ENCODE measurements around the gene TRABD. TPM values are rescaled to one million over a fixed set of nuclear protein-coding genes. Genes with fewer than 3 reads are reported as not detected.

TRABD gene
- total RNA-seq, 4 donors from 2014 or later: 18.3 to 31.0 (median 22.3) TPM

DNA sequence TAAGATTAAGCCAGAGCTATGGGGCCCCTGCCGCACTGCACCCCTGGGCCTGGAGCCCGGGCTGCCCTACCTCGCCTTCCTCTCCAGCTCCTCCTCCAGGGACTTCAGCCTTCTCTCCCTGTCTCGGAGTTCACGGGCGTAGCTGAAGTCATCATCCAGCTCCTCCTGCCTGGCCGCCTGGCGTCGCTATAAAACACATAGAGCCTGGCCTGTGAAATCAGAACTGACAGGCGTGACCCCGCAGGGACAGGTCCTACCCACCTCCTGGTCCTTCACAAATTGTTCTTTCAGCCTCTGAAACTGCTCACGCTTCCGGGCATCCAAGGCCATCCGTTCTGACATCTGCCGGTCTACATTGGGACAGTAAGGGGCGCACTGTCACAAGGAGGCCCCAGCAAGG is 38.4 kb downstream of the TRABD start:
- no peaks in the 10 kb centered on the region for H3K27me3 ChIP-seq
- H3K9me3 ChIP-seq: no peaks in the 10 kb centered on the region
- TF ChIP-seq POLR2AphosphoS5 (IDR thresholded peaks at IDR 0.05): no peak
- TF ChIP-seq EP300 (IDR thresholded peaks at IDR 0.05): no peak
- TF ChIP-seq, protein P1, sequence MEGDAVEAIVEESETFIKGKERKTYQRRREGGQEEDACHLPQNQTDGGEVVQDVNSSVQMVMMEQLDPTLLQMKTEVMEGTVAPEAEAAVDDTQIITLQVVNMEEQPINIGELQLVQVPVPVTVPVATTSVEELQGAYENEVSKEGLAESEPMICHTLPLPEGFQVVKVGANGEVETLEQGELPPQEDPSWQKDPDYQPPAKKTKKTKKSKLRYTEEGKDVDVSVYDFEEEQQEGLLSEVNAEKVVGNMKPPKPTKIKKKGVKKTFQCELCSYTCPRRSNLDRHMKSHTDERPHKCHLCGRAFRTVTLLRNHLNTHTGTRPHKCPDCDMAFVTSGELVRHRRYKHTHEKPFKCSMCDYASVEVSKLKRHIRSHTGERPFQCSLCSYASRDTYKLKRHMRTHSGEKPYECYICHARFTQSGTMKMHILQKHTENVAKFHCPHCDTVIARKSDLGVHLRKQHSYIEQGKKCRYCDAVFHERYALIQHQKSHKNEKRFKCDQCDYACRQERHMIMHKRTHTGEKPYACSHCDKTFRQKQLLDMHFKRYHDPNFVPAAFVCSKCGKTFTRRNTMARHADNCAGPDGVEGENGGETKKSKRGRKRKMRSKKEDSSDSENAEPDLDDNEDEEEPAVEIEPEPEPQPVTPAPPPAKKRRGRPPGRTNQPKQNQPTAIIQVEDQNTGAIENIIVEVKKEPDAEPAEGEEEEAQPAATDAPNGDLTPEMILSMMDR (IDR thresholded peaks at IDR 0.05): no peak
- no peak for TF ChIP-seq POLR2A (IDR thresholded peaks at IDR 0.05; ENCODE audit: low read depth)
- no peak overlapping the region for H3K4me3 ChIP-seq
- peaks cover 6 to 11% (median 10%) of the 10 kb centered on the region in 4 donors for H3K4me1 ChIP-seq
- intact Hi-C loops (cut with DNase I): no loop called here
- peaks cover 45 to 99% (median 97%) of the 10 kb centered on the region in 4 donors for H3K36me3 ChIP-seq
- H3K27ac ChIP-seq (replicated peaks in 1 of 4): no peak overlapping the region
- 91% methylated on average over 16 of the region's 16 CpGs for WGBS
- DNase-seq (ENCODE audit: extremely low spot score): no peak

DNA sequence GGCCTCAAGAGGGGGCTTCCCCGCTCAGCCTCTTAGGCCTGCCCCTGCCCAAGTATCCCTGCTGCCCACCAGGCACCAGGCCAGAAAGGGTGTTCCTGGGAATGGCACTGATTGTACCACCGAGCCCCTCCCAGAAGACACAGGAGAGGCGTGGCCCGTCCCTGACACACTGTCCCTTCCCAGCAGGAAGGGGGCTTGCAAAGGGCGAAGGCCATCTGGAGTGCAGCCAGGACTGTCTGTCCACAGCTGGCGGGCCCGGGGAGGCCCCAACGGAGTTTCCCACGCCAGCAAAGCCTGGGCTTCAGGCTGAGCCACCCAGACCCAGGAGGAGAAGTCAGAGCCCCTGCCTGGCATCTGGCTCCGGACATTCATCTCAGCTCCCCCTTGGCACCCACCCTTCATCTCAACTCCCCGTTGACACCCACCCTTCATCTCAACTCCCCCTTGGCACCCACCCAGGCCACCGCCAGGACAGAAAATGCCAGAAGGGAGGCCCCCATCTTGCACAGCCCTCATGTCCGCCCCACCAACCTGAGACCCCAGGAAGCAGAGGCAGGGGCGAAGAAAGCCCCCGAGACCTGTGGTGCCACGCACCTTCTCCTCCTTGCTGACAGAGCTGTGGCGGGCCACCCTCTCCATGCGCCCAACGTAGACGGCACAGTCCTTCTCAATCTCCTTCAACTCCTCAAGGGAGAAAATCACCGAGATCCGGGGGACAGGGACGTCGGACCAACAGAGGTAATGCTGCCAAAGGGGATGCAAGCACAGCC is 39.7 kb downstream of the TRABD start:
- Histone ChIP-seq H3K27me3 (no peaks in the 10 kb centered on the region), H3K4me3 (no peak overlapping the region), H3K9me3 (no peaks in the 10 kb centered on the region), H3K27ac (replicated peaks in 1 of 4) (no peak overlapping the region), H3K36me3 (peaks cover 48 to 100% (median 96%) of the 10 kb centered on the region in 4 donors), H3K4me1 (no peaks in the 10 kb centered on the region)
- 90% methylated on average over 18 of the region's 24 CpGs for WGBS
- no peak for DNase-seq (ENCODE audit: extremely low spot score)
- intact Hi-C loops (cut with DNase I): no loop called here
- TF ChIP-seq, protein P1 (IDR thresholded peaks at IDR 0.05): no peak
- TF ChIP-seq POLR2AphosphoS5 (IDR thresholded peaks at IDR 0.05) (no peak), POLR2A (IDR thresholded peaks at IDR 0.05; ENCODE audit: low read depth) (no peak), EP300 (IDR thresholded peaks at IDR 0.05) (no peak)

DNA sequence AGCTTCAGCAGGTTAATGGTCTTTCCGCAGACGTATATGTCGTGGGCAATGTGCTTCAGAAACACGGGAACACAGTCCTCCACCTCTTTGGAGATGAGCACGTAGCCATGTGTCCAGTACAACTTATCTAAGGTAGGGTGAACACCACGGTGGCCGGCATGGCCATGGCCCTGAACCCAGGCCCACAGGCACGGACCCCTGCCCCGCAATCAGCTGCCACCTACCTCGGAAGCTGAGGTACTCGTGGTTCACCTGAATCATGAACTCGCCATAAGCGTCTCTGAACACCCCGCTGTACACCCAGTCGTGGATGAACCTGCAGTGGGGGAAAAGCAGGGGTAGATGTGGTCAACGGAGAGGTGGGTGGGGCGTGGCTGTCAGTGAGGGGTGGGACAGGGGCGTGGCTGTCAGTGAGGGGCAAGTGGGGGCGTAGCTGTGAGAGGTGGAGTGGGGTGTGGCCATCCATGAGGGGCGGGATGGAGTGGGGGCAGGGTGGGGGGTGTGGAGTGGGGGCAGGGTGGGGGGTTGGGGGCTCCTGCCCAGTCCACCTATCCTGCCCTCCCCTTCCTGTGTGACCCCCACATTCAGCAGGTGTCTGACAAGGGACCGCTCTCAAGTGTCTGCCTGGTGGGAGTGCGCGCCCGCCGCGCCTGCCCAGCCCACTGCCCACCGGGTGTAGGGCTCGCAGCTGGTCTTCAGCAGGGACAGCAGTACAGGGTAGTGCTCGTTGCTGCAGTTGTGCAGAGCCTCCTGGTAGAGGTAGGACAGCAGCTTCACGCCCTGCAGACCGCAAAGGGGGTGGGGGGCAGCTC is 40.6 kb downstream of the TRABD start:
- WGBS: 91% methylated on average over 21 of the region's 31 CpGs
- TF ChIP-seq POLR2A (IDR thresholded peaks at IDR 0.05; ENCODE audit: low read depth) (no peak), EP300 (IDR thresholded peaks at IDR 0.05) (no peak), POLR2AphosphoS5 (IDR thresholded peaks at IDR 0.05) (no peak)
- TF ChIP-seq, protein P1 (IDR thresholded peaks at IDR 0.05): no peak
- Histone ChIP-seq H3K27me3 (no peaks in the 10 kb centered on the region), H3K4me1 (no peaks in the 10 kb centered on the region), H3K4me3 (no peak overlapping the region), H3K36me3 (peaks cover 42 to 95% (median 90%) of the 10 kb centered on the region in 4 donors), H3K9me3 (no peaks in the 10 kb centered on the region), H3K27ac (replicated peaks in 1 of 4) (no peak overlapping the region)
- DNase-seq (ENCODE audit: extremely low spot score): no peak
- intact Hi-C loops (cut with DNase I): no loop called here

DNA sequence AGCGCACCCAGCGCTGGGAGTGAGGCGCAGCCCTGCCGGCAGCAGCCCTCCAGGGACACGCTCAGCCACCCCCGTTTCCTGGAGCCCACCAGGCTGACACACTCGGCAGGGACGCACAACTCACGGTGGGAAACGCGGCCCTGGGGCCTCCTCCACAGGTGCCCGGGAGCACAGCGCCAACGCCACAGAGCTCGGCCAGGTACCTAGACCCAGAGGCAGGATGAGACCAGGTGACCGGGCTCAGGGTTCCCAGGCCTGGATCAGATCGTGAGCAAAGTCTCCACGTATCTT is 41.1 kb downstream of the TRABD start:
- Histone ChIP-seq H3K4me3 (no peak overlapping the region), H3K4me1 (no peaks in the 10 kb centered on the region), H3K9me3 (no peaks in the 10 kb centered on the region), H3K36me3 (peaks cover 42 to 94% (median 85%) of the 10 kb centered on the region in 4 donors), H3K27me3 (no peaks in the 10 kb centered on the region), H3K27ac (replicated peaks in 1 of 4) (no peak overlapping the region)
- no peak for TF ChIP-seq POLR2A (IDR thresholded peaks at IDR 0.05; ENCODE audit: low read depth)
- TF ChIP-seq, protein P1 (IDR thresholded peaks at IDR 0.05): no peak
- TF ChIP-seq EP300 (IDR thresholded peaks at IDR 0.05): no peak
- TF ChIP-seq POLR2AphosphoS5 (IDR thresholded peaks at IDR 0.05): no peak
- no peak for DNase-seq (ENCODE audit: extremely low spot score)
- intact Hi-C loops (cut with DNase I): no loop called here
- WGBS: 95% methylated on average over 11 of the region's 18 CpGs

Data from esophagus muscularis mucosa (tissue), 4 donors.